Measurements from ENCODE around the gene NAV3. TPM values are rescaled to one million over a fixed set of nuclear protein-coding genes. Genes with fewer than 3 reads are reported as not detected.

The NAV3 gene
- total RNA-seq, 1 donor from 2014 or later: 11.4 TPM

GRCh38 chr12:78088391-78088832, 257.7 kb downstream of the NAV3 start:
- no peaks in the 10 kb centered on the region for H3K79me2 ChIP-seq (ENCODE audit: low read depth)
- Mint-ChIP-seq H3K9me3 (no peaks in the 10 kb centered on the region), H3K36me3 (no peaks in the 10 kb centered on the region), H3K4me1 (no peaks in the 10 kb centered on the region), H3K27ac (no peak overlapping the region), H3K4me3 (no peak overlapping the region), H3K27me3 (ENCODE audit: insufficient read depth, low read depth) (no peaks in the 10 kb centered on the region)
- H2AFZ ChIP-seq (replicated peaks): no peak overlapping the region
- no peak for TF ChIP-seq EZH2 (IDR thresholded peaks at IDR 0.05)
- no peak for TF ChIP-seq CTCF (IDR thresholded peaks at IDR 0.05)
- no peak for TF ChIP-seq EZH2phosphoT487 (IDR thresholded peaks at IDR 0.05)
- H3F3A ChIP-seq (ENCODE audit: low read depth): no peaks in the 10 kb centered on the region
- H3K27me3 ChIP-seq: no peaks in the 10 kb centered on the region
- H4K20me1 ChIP-seq (ENCODE audit: low read depth): no peaks in the 10 kb centered on the region
- no peak overlapping the region for H3K4me2 ChIP-seq
- H3K27ac ChIP-seq: no peak overlapping the region
- no peaks in the 10 kb centered on the region for H3K36me3 ChIP-seq
- no peak for DNase-seq (ENCODE audit: low spot score)
- H3K4me3 ChIP-seq: no peak overlapping the region
- H3K9me3 ChIP-seq (ENCODE audit: low read depth): no peaks in the 10 kb centered on the region
- no peak overlapping the region for H3K9ac ChIP-seq
- no peaks in the 10 kb centered on the region for H3K4me1 ChIP-seq

GRCh38 chr12:78090266-78090665, 259.6 kb downstream of the NAV3 start:
- DNase-seq (ENCODE audit: low spot score): no peak
- Histone ChIP-seq H3K27me3 (no peaks in the 10 kb centered on the region), H3K9ac (no peak overlapping the region), H3K4me1 (no peaks in the 10 kb centered on the region), H3K9me3 (ENCODE audit: low read depth) (no peaks in the 10 kb centered on the region), H2AFZ (replicated peaks) (no peak overlapping the region), H3K79me2 (ENCODE audit: low read depth) (no peaks in the 10 kb centered on the region), H3K27ac (no peak overlapping the region), H3K4me2 (no peak overlapping the region), H3K4me3 (no peak overlapping the region), H4K20me1 (ENCODE audit: low read depth) (no peaks in the 10 kb centered on the region), H3K36me3 (no peaks in the 10 kb centered on the region), H3F3A (ENCODE audit: low read depth) (no peaks in the 10 kb centered on the region)
- H3K4me1 Mint-ChIP-seq: no peaks in the 10 kb centered on the region
- TF ChIP-seq CTCF (IDR thresholded peaks at IDR 0.05) (no peak), EZH2phosphoT487 (IDR thresholded peaks at IDR 0.05) (no peak), EZH2 (IDR thresholded peaks at IDR 0.05) (no peak)
- no peaks in the 10 kb centered on the region for H3K36me3 Mint-ChIP-seq
- H3K27ac Mint-ChIP-seq: no peak overlapping the region
- no peak overlapping the region for H3K4me3 Mint-ChIP-seq
- no peaks in the 10 kb centered on the region for H3K27me3 Mint-ChIP-seq (ENCODE audit: insufficient read depth, low read depth)
- no peaks in the 10 kb centered on the region for H3K9me3 Mint-ChIP-seq

- no peaks in the 10 kb centered on the region for H3K4me1 Mint-ChIP-seq
- no peak overlapping the region for H3K27ac Mint-ChIP-seq
Observed at GRCh38 chr12:78095623-78096022, 264.9 kb downstream of the NAV3 start.

More at GRCh38 chr12:78095623-78096022, 264.9 kb downstream of the NAV3 start:
- no peak overlapping the region for H3K27ac ChIP-seq
- no peaks in the 10 kb centered on the region for H3K27me3 Mint-ChIP-seq (ENCODE audit: insufficient read depth, low read depth)
- H3K36me3 ChIP-seq: no peaks in the 10 kb centered on the region
- no peaks in the 10 kb centered on the region for H3K9me3 Mint-ChIP-seq
- H3K4me2 ChIP-seq: no peak overlapping the region
- H3K9me3 ChIP-seq (ENCODE audit: low read depth): no peaks in the 10 kb centered on the region
- H3K4me1 ChIP-seq: no peaks in the 10 kb centered on the region
- no peak overlapping the region for H2AFZ ChIP-seq (replicated peaks)
- H3F3A ChIP-seq (ENCODE audit: low read depth): no peaks in the 10 kb centered on the region
- H3K9ac ChIP-seq: no peak overlapping the region
- H4K20me1 ChIP-seq (ENCODE audit: low read depth): no peaks in the 10 kb centered on the region
- H3K27me3 ChIP-seq: no peaks in the 10 kb centered on the region
- no peak overlapping the region for H3K4me3 ChIP-seq
- no peak overlapping the region for H3K4me3 Mint-ChIP-seq
- DNase-seq (ENCODE audit: low spot score): no peak
- H3K79me2 ChIP-seq (ENCODE audit: low read depth): no peaks in the 10 kb centered on the region
- no peak for TF ChIP-seq EZH2 (IDR thresholded peaks at IDR 0.05)
- TF ChIP-seq EZH2phosphoT487 (IDR thresholded peaks at IDR 0.05): no peak
- TF ChIP-seq CTCF (IDR thresholded peaks at IDR 0.05): no peak
- no peaks in the 10 kb centered on the region for H3K36me3 Mint-ChIP-seq

All from neural progenitor cell (in vitro differentiated cells).